SH-SY5Y (cell line): ENCODE data around the gene ZCCHC7.

ENCODE experiments used
- GATA2 ChIP-seq: IDR thresholded peaks from 2 replicates; pipeline ENCODE4 v1.6.1; 2011; ENCODE audit warnings: mild to moderate bottlenecking, low read depth, low read length
- GATA3 ChIP-seq: IDR thresholded peaks from 2 replicates; pipeline ENCODE4 v1.6.1; 2011; ENCODE audit warnings: low read depth, mild to moderate bottlenecking, low read length, moderate library complexity

The ZCCHC7 gene

GRCh38 chr9:37382982-37383357 is 262.6 kb downstream of the ZCCHC7 start:
- no peak for TF ChIP-seq GATA3
- TF ChIP-seq GATA2, result no peak

- TF ChIP-seq GATA2 (no peak), GATA3 (no peak)
These were observed 263.0 kb downstream of the ZCCHC7 start for GRCh38 chr9:37383393-37383792.

- no peak for TF ChIP-seq GATA2
- no peak for TF ChIP-seq GATA3
These were observed 263.7 kb downstream of the ZCCHC7 start for GRCh38 chr9:37383876-37384746.

- TF ChIP-seq GATA2 (no peak), GATA3 (no peak)
These were observed 264.9 kb downstream of the ZCCHC7 start for GRCh38 chr9:37385286-37385685.

GRCh38 chr9:37386988-37387387 is 266.6 kb downstream of the ZCCHC7 start:
- no peak for TF ChIP-seq GATA2
- no peak for TF ChIP-seq GATA3

- no peak for TF ChIP-seq GATA3
- no peak for TF ChIP-seq GATA2
These were observed 270.4 kb downstream of the ZCCHC7 start for GRCh38 chr9:37390759-37391158.

GRCh38 chr9:37392272-37392671 is 271.9 kb downstream of the ZCCHC7 start:
- no peak for TF ChIP-seq GATA3
- no peak for TF ChIP-seq GATA2

- TF ChIP-seq GATA2 (no peak), GATA3 (no peak)
These were observed 274.9 kb downstream of the ZCCHC7 start for GRCh38 chr9:37395229-37395628.

- no peak for TF ChIP-seq GATA2
- no peak for TF ChIP-seq GATA3
These were observed 275.3 kb downstream of the ZCCHC7 start for GRCh38 chr9:37395663-37396062.

- no peak for TF ChIP-seq GATA3
- no peak for TF ChIP-seq GATA2
These were observed 278.2 kb downstream of the ZCCHC7 start for GRCh38 chr9:37398464-37399025.

GRCh38 chr9:37399336-37399735 is 279.0 kb downstream of the ZCCHC7 start:
- TF ChIP-seq GATA2 (no peak), GATA3 (no peak)

- no peak for TF ChIP-seq GATA3
- TF ChIP-seq GATA2, result no peak
These were observed 284.2 kb downstream of the ZCCHC7 start for GRCh38 chr9:37404590-37404989.

- no peak for TF ChIP-seq GATA3
- TF ChIP-seq GATA2, result no peak
These were observed 285.0 kb downstream of the ZCCHC7 start for GRCh38 chr9:37405350-37405749.

GRCh38 chr9:37405764-37406380 is 285.5 kb downstream of the ZCCHC7 start:
- no peak for TF ChIP-seq GATA3
- TF ChIP-seq GATA2, result no peak
